H9 (cell line): ENCODE results near the gene CDH4. TPM values are rescaled to one million over a fixed set of nuclear protein-coding genes. Genes with fewer than 3 reads are reported as not detected.

ENCODE experiments used
- DNase-seq: peaks from one replicate; pipeline ENCODE4 v3.0.0-alpha.2; 2017
- H2AFZ ChIP-seq: one replicate; pipeline ENCODE4 v1.6.1; 2013; ENCODE audit warnings: mild to moderate bottlenecking, low read length, control low read depth, moderate library complexity
- H2AK5ac ChIP-seq: 2 replicates; pipeline ENCODE4 v1.6.1; 2013; ENCODE audit warnings: low read length, control low read depth, mixed read lengths; ENCODE audit not compliant: insufficient read length
- H2BK120ac ChIP-seq: one replicate; pipeline ENCODE4 v1.6.1; 2013; ENCODE audit warnings: low read depth, mild to moderate bottlenecking, low read length, control low read depth, inconsistent platforms; ENCODE audit not compliant: poor library complexity, severe bottlenecking
- H2BK12ac ChIP-seq: 2 replicates; pipeline ENCODE4 v1.6.1; 2013; ENCODE audit warnings: low read length, control low read depth, mixed read lengths, low read depth; ENCODE audit not compliant: insufficient read length
- H2BK15ac ChIP-seq: 2 replicates; pipeline ENCODE4 v1.6.1; 2013; ENCODE audit warnings: low read depth, low read length, control low read depth
- H2BK20ac ChIP-seq: one replicate; pipeline ENCODE4 v1.6.1; 2013; ENCODE audit warnings: low read depth, mild to moderate bottlenecking, low read length, control low read depth, inconsistent platforms; ENCODE audit not compliant: poor library complexity, severe bottlenecking
- H2BK5ac ChIP-seq: 2 replicates; pipeline ENCODE4 v1.6.1; 2013; ENCODE audit warnings: low read length, control low read depth, mixed read lengths; ENCODE audit not compliant: insufficient read length
- H3K14ac ChIP-seq: 2 replicates; pipeline ENCODE4 v1.6.1; 2013; ENCODE audit warnings: low read length, control low read depth; ENCODE audit not compliant: insufficient read depth
- H3K18ac ChIP-seq: 2 replicates; pipeline ENCODE4 v1.6.1; 2013; ENCODE audit warnings: low read depth, mild to moderate bottlenecking, mixed read lengths, low read length, control low read depth; ENCODE audit not compliant: insufficient read length
- H3K23ac ChIP-seq: 2 replicates; pipeline ENCODE4 v1.6.1; 2013; ENCODE audit warnings: low read length, control low read depth, mixed read lengths, low read depth; ENCODE audit not compliant: insufficient read length
- H3K23me2 ChIP-seq: 2 replicates; pipeline ENCODE4 v1.6.1; 2013; ENCODE audit warnings: low read depth, mild to moderate bottlenecking, mixed read lengths, low read length, control low read depth; ENCODE audit not compliant: insufficient read length, poor library complexity, severe bottlenecking
- H3K27ac ChIP-seq: 2 replicates; pipeline ENCODE4 v1.5.1; 2013; ENCODE audit warnings: low read length, control low read depth, mixed read lengths, low read depth; ENCODE audit not compliant: insufficient read length
- H3K27me3 ChIP-seq: 2 replicates; pipeline ENCODE4 v1.6.1; 2013; ENCODE audit warnings: low read length, control low read depth, inconsistent platforms; ENCODE audit not compliant: insufficient read depth
- H3K4ac ChIP-seq: 2 replicates; pipeline ENCODE4 v1.6.1; 2013; ENCODE audit warnings: low read depth, mild to moderate bottlenecking, control low read depth, inconsistent platforms, low read length, moderate library complexity
- H3K4me1 ChIP-seq: 2 replicates; pipeline ENCODE4 v1.6.1; 2013; ENCODE audit warnings: low read length, control low read depth, inconsistent platforms; ENCODE audit not compliant: insufficient read depth
- H3K4me2 ChIP-seq: 2 replicates; pipeline ENCODE4 v1.6.1; 2013; ENCODE audit warnings: low read length, control low read depth, mixed read lengths; ENCODE audit not compliant: insufficient read length, insufficient read depth
- H3K56ac ChIP-seq: 2 replicates; pipeline ENCODE4 v1.6.1; 2013; ENCODE audit warnings: low read depth, mild to moderate bottlenecking, mixed read lengths, low read length, control low read depth; ENCODE audit not compliant: insufficient read length
- H3K79me1 ChIP-seq: 2 replicates; pipeline ENCODE4 v1.6.1; 2013; ENCODE audit warnings: low read depth, mild to moderate bottlenecking, moderate library complexity, low read length, control low read depth, inconsistent platforms; ENCODE audit not compliant: insufficient read depth, poor library complexity, severe bottlenecking
- H3K79me2 ChIP-seq: 2 replicates; pipeline ENCODE4 v1.6.1; 2013; ENCODE audit warnings: low read length, control low read depth, inconsistent platforms; ENCODE audit not compliant: insufficient read depth
- H3K9ac ChIP-seq: 2 replicates; pipeline ENCODE4 v1.6.1; 2013; ENCODE audit warnings: low read length, control low read depth, mixed read lengths; ENCODE audit not compliant: insufficient read length; ENCODE audit errors: extremely low read depth
- H3K9me3 ChIP-seq: one replicate; pipeline ENCODE4 v1.6.1; 2013; ENCODE audit warnings: low read depth, low read length, inconsistent platforms; ENCODE audit not compliant: control insufficient read depth
- H3T11ph ChIP-seq: one replicate; pipeline ENCODE4 v1.6.1; 2013; ENCODE audit warnings: mild to moderate bottlenecking, low read length, control low read depth, inconsistent platforms
- H4K20me1 ChIP-seq: one replicate; pipeline ENCODE4 v1.6.1; 2013; ENCODE audit not compliant: control insufficient read depth, insufficient read length, insufficient read depth
- H4K5ac ChIP-seq: 2 replicates; pipeline ENCODE4 v1.6.1; 2013; ENCODE audit warnings: low read depth, mild to moderate bottlenecking, mixed read lengths, low read length, control low read depth; ENCODE audit not compliant: insufficient read length
- H4K8ac ChIP-seq: replicated peaks from 2 replicates; pipeline ENCODE4 v1.6.1; 2013; ENCODE audit warnings: low read length, control low read depth, mixed read lengths, low read depth; ENCODE audit not compliant: insufficient read length
- H4K91ac ChIP-seq: 2 replicates; pipeline ENCODE4 v1.6.1; 2013; ENCODE audit warnings: low read depth, mild to moderate bottlenecking, moderate library complexity, mixed read lengths, low read length, control low read depth; ENCODE audit not compliant: insufficient read length
- H3K27ac Mint-ChIP-seq, 3 experiments: 2 replicates in 2 of 3; 3 replicates in 1 of 3; pipeline ENCODE4 v1.8.0; 2020 to 2021; ENCODE audit warnings: mixed read lengths in 3 of 3, mild to moderate bottlenecking in 1 of 3, moderate library complexity in 1 of 3
- H3K27me3 Mint-ChIP-seq: 2 replicates; pipeline ENCODE4 v1.8.0; 2021; ENCODE audit warnings: low read depth, mild to moderate bottlenecking, moderate library complexity, mixed read lengths
- H3K36me3 Mint-ChIP-seq, 3 experiments: 2 replicates in 2 of 3; 3 replicates in 1 of 3; pipeline ENCODE4 v1.8.0; 2020 to 2021; ENCODE audit warnings: low read depth in 3 of 3, mixed read lengths in 3 of 3; ENCODE audit not compliant: insufficient read depth in 1 of 3
- H3K4me1 Mint-ChIP-seq, 2 experiments: 2 replicates each; pipeline ENCODE4 v1.8.0; 2020; ENCODE audit warnings: mixed read lengths in 2 of 2
- H3K4me3 Mint-ChIP-seq, 2 experiments: 2 replicates in 1 of 2; 3 replicates in 1 of 2; pipeline ENCODE4 v1.8.0; 2020 to 2021; ENCODE audit warnings: mild to moderate bottlenecking in 2 of 2, mixed read lengths in 2 of 2, moderate library complexity in 1 of 2
- H3K9me3 Mint-ChIP-seq, 2 experiments: 2 replicates in 1 of 2; 3 replicates in 1 of 2; pipeline ENCODE4 v1.8.0; 2020; ENCODE audit warnings: mild to moderate bottlenecking in 2 of 2, mixed read lengths in 2 of 2, moderate library complexity in 1 of 2
- WGBS: extraction: QIAGEN DNeasy Blood & Tissue Kit; methylation state at CpG from one replicate; pipeline ENCODE4 v1.1.7; 2013; ENCODE audit warnings: missing lambda C conversion rate, low lambda C conversion rate, mixed read lengths; ENCODE audit not compliant: insufficient read length; ENCODE audit errors: extremely low coverage; 5-methylcytosine and 5-hydroxymethylcytosine counted together
- total RNA-seq: library from RNA; stranded (reverse); gene quantifications from 2 replicates; pipeline ENCODE4 v1.2.1, GENCODE V29; 2021
- TF ChIP-seq, protein P1 (sequence below): fragments of 200-600 bp; sonication (generic); conservative IDR thresholded peaks from 3 replicates; pipeline ENCODE4 v1.8.0; 2021; ENCODE audit warnings: antibody characterized with exemption, mild to moderate bottlenecking

The CDH4 gene
- total RNA-seq, 1 experiment from 2014 or later: 3.0 TPM

DNA sequence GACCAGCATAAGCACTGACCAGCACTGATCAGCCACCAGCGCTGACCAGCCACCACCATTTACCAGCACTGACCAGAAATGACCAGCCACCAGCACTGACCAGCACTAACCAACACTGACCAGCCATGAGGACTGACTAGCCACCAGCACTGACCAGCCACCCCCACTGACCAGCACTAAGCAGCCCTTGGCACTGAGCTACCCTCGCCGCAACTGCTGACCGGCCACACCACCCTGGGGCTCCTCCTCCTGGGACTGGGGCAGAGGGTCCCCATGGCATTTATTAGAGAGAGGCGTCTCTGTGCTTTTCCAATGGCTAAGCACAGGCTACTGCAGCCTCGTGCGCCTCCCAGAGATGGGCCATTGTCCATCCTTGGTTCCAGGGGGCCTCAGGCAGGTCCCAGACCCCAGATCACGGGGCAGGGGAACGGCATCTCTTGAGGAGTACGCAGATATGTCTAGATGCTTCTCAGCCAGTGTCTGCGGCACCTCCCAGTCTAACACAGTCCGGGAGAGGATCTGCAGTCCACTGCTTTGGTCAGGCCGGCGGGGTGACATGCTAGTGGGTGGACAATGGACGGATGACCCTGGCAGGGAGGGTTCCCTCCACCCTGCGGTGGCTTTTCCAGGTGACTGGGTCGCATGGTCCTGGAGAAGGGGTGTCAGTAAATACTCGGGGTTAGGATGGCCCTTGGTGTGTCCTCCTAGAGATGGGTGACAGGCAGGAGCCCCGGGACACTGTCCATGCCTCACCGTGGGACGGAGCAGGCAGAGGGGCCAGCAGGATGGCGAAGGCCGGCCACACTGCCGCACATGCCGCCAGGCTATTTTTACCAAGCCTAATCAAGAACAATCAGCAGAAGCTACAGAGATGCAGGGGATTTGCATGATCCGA is 645.6 kb downstream of the CDH4 start:
- H2BK120ac ChIP-seq: no peak overlapping the region
- H3K79me2 ChIP-seq: no peaks in the 10 kb centered on the region
- Mint-ChIP-seq H3K4me3 (no peak overlapping the region), H3K36me3 (no peaks in the 10 kb centered on the region), H3K4me1 (peaks cover 3 to 7% of the 10 kb centered on the region in 2 experiments; a peak in 1 of 4 replicates), H3K27me3 (peaks cover 39% of the 10 kb centered on the region), H3K9me3 (no peaks in the 10 kb centered on the region), H3K27ac (no peak overlapping the region)
- H3K4me1 ChIP-seq: no peaks in the 10 kb centered on the region
- H3K9me3 ChIP-seq: no peaks in the 10 kb centered on the region
- H2BK20ac ChIP-seq: no peak overlapping the region
- H3K18ac ChIP-seq: no peak overlapping the region
- no peak overlapping the region for H3K9ac ChIP-seq
- H3K23me2 ChIP-seq: no peaks in the 10 kb centered on the region
- H2BK5ac ChIP-seq: no peak overlapping the region
- H4K91ac ChIP-seq: no peak overlapping the region
- no peak overlapping the region for H2BK15ac ChIP-seq
- no peaks in the 10 kb centered on the region for H4K20me1 ChIP-seq
- H4K5ac ChIP-seq: no peak overlapping the region
- no peak overlapping the region for H2AK5ac ChIP-seq
- H3K27me3 ChIP-seq: peaks cover 4% of the 10 kb centered on the region; the same call in 1 of the 2 replicates
- WGBS: no CpG with 5 or more reads among the region's 26 CpGs
- H3K4me2 ChIP-seq: no peak overlapping the region
- H3K14ac ChIP-seq: no peak overlapping the region; the same call in 1 of the 2 replicates
- no peak overlapping the region for H2BK12ac ChIP-seq
- H3K4ac ChIP-seq: no peak overlapping the region
- H3K79me1 ChIP-seq: no peaks in the 10 kb centered on the region
- no peak overlapping the region for H3K27ac ChIP-seq
- no peak overlapping the region for H3K56ac ChIP-seq
- TF ChIP-seq, protein P1, sequence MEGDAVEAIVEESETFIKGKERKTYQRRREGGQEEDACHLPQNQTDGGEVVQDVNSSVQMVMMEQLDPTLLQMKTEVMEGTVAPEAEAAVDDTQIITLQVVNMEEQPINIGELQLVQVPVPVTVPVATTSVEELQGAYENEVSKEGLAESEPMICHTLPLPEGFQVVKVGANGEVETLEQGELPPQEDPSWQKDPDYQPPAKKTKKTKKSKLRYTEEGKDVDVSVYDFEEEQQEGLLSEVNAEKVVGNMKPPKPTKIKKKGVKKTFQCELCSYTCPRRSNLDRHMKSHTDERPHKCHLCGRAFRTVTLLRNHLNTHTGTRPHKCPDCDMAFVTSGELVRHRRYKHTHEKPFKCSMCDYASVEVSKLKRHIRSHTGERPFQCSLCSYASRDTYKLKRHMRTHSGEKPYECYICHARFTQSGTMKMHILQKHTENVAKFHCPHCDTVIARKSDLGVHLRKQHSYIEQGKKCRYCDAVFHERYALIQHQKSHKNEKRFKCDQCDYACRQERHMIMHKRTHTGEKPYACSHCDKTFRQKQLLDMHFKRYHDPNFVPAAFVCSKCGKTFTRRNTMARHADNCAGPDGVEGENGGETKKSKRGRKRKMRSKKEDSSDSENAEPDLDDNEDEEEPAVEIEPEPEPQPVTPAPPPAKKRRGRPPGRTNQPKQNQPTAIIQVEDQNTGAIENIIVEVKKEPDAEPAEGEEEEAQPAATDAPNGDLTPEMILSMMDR: no peak
- no peak overlapping the region for H4K8ac ChIP-seq
- DNase-seq: no peak
- H3T11ph ChIP-seq: no peak overlapping the region
- H3K23ac ChIP-seq: no peak overlapping the region
- H2AFZ ChIP-seq: no peak overlapping the region
